NCI-H2107 (cell line): ENCODE results near the gene LRRK1.

ENCODE experiments used
- DNase-seq: peaks from one replicate; lab custom pipeline; 2025; lab: John Stamatoyannopoulos, UW

The LRRK1 gene

GRCh38 chr15:101024706-101025500 lies 105.7 kb downstream of the LRRK1 start:
- no peak for DNase-seq

GRCh38 chr15:101025501-101025885 lies 106.3 kb downstream of the LRRK1 start:
- DNase-seq: no peak

- DNase-seq: no peak
These were observed 106.9 kb downstream of the LRRK1 start for GRCh38 chr15:101025896-101026631.

- no peak for DNase-seq
These were observed 107.6 kb downstream of the LRRK1 start for GRCh38 chr15:101026656-101027272.

- DNase-seq: no peak
These were observed 108.2 kb downstream of the LRRK1 start for GRCh38 chr15:101027273-101027901.

- no peak for DNase-seq
These were observed 108.8 kb downstream of the LRRK1 start for GRCh38 chr15:101027920-101028319.

GRCh38 chr15:101028321-101028720 lies 109.2 kb downstream of the LRRK1 start:
- no peak for DNase-seq

- DNase-seq: no peak
These were observed 109.7 kb downstream of the LRRK1 start for GRCh38 chr15:101028772-101029438.

GRCh38 chr15:101029971-101030661 lies 111.0 kb downstream of the LRRK1 start:
- no peak for DNase-seq

- DNase-seq: no peak
These were observed 112.1 kb downstream of the LRRK1 start for GRCh38 chr15:101031213-101031612.

- no peak for DNase-seq
These were observed 114.6 kb downstream of the LRRK1 start for GRCh38 chr15:101033801-101034200.

- DNase-seq: no peak
These were observed 116.5 kb downstream of the LRRK1 start for GRCh38 chr15:101035611-101036010.

- DNase-seq: no peak
These were observed 117.0 kb downstream of the LRRK1 start for GRCh38 chr15:101036189-101036588.

GRCh38 chr15:101037090-101037830 lies 118.1 kb downstream of the LRRK1 start:
- DNase-seq: no peak

- no peak for DNase-seq
These were observed 119.3 kb downstream of the LRRK1 start for GRCh38 chr15:101038327-101039003.

GRCh38 chr15:101039461-101039860 lies 120.3 kb downstream of the LRRK1 start:
- no peak for DNase-seq

GRCh38 chr15:101042320-101042719 lies 123.2 kb downstream of the LRRK1 start:
- no peak for DNase-seq

GRCh38 chr15:101043011-101043410 lies 123.9 kb downstream of the LRRK1 start:
- DNase-seq: no peak

- DNase-seq: no peak
These were observed 124.9 kb downstream of the LRRK1 start for GRCh38 chr15:101043911-101044624.
